Measurements from ENCODE around the gene TMEM178B.

DNA sequence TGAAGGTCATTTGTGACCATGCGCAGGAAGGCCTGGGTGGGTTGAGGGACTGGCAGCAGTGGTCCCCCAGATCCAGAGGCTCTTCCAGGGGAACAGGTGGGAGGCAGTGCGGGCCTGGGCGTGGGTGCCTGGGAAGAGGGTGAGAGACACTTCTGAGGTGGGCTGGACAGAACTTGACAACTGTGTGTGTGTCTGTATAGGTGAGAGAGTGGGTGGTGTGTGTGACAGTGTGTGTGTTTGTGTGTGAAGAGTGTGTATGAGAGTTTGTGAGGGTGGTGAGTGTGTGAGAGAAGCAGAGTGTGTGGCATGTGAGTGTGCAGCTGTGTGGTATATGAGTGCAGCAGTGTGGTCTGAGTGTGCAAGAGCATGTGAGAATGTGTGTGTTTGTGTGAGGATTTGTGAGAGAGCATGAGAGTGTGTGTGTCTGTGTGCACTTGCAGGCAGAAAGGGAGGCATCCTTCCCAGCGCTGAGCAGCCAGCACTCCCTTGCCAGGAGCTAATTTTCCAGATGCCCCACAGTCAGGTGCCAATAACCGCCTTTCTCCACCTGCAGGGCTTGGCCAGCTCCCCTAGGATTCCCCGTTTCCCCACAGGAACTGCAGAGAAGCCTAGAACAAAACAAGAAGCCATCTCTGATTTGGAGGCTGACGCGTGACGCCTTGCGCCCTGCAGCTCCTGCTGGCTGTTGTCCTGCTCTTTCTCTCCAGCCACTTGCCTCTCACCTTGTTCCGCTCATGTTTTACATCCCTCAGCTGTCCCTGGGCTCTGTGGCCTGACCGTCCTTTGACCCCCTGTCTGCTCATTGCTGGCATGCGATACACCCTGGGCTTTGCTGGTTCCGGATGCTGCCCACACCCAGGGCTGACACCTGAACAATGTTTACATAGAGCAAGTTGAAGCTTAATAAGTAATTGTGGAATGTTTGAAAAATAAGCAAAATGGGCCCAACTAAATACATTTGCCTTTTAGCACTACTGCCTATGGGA lies 88.0 kb downstream of the TMEM178B start:
- TF ChIP-seq, protein P1, sequence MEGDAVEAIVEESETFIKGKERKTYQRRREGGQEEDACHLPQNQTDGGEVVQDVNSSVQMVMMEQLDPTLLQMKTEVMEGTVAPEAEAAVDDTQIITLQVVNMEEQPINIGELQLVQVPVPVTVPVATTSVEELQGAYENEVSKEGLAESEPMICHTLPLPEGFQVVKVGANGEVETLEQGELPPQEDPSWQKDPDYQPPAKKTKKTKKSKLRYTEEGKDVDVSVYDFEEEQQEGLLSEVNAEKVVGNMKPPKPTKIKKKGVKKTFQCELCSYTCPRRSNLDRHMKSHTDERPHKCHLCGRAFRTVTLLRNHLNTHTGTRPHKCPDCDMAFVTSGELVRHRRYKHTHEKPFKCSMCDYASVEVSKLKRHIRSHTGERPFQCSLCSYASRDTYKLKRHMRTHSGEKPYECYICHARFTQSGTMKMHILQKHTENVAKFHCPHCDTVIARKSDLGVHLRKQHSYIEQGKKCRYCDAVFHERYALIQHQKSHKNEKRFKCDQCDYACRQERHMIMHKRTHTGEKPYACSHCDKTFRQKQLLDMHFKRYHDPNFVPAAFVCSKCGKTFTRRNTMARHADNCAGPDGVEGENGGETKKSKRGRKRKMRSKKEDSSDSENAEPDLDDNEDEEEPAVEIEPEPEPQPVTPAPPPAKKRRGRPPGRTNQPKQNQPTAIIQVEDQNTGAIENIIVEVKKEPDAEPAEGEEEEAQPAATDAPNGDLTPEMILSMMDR (tag by site-specific recombination; IDR thresholded peaks at IDR 0.05), result no peak
- no peak for TF ChIP-seq ZNF274 (IDR thresholded peaks at IDR 0.05; ENCODE audit: low read length)
- no peak for TF ChIP-seq ZNF274 (tag by site-specific recombination; IDR thresholded peaks at IDR 0.05; ENCODE audit: borderline replicate concordance)
